Subcutaneous adipose tissue (tissue), 4 donors: ENCODE data around the gene CCNI2. TPM values are rescaled to one million over a fixed set of nuclear protein-coding genes. Genes with fewer than 3 reads are reported as not detected.

Source experiments
- total RNA-seq, 4 donors: library from RNA; depleted of rRNA; stranded (reverse); fragments of >200 nt; gene quantifications; one replicate each; pipeline ENCODE4 v1.1.0, GENCODE V29; 2016
- TF ChIP-seq, protein P1 (sequence below): fragments of 450-650 bp; IDR thresholded peaks from one replicate; pipeline ENCODE4 v1.5.1; 2016; ENCODE audit warnings: low read depth, mild to moderate bottlenecking, control low read depth, antibody characterized with exemption, moderate library complexity

The CCNI2 gene
- total RNA-seq, 4 donors from 2014 or later: not detected

DNA sequence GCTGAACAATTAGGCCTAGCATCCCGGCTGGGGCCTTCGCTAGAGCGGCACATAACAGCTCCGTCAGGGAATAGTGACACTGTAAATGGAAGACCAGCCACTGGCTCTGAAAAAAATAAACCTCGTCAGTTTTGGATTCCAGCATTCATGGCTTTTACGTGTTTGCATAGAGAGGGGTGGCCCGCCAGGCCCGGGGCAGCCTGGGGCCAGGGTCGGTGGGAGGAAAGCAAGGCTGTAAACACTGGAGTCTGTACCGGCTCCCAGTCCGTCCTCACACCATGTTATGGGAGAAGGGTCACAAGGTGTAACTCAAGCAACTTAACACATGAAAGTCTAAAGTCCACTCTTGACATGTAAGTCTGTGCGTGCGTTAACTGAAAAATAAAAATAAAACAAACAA is 11.2 kb downstream of the CCNI2 start:
- TF ChIP-seq, protein P1, sequence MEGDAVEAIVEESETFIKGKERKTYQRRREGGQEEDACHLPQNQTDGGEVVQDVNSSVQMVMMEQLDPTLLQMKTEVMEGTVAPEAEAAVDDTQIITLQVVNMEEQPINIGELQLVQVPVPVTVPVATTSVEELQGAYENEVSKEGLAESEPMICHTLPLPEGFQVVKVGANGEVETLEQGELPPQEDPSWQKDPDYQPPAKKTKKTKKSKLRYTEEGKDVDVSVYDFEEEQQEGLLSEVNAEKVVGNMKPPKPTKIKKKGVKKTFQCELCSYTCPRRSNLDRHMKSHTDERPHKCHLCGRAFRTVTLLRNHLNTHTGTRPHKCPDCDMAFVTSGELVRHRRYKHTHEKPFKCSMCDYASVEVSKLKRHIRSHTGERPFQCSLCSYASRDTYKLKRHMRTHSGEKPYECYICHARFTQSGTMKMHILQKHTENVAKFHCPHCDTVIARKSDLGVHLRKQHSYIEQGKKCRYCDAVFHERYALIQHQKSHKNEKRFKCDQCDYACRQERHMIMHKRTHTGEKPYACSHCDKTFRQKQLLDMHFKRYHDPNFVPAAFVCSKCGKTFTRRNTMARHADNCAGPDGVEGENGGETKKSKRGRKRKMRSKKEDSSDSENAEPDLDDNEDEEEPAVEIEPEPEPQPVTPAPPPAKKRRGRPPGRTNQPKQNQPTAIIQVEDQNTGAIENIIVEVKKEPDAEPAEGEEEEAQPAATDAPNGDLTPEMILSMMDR: no peak

DNA sequence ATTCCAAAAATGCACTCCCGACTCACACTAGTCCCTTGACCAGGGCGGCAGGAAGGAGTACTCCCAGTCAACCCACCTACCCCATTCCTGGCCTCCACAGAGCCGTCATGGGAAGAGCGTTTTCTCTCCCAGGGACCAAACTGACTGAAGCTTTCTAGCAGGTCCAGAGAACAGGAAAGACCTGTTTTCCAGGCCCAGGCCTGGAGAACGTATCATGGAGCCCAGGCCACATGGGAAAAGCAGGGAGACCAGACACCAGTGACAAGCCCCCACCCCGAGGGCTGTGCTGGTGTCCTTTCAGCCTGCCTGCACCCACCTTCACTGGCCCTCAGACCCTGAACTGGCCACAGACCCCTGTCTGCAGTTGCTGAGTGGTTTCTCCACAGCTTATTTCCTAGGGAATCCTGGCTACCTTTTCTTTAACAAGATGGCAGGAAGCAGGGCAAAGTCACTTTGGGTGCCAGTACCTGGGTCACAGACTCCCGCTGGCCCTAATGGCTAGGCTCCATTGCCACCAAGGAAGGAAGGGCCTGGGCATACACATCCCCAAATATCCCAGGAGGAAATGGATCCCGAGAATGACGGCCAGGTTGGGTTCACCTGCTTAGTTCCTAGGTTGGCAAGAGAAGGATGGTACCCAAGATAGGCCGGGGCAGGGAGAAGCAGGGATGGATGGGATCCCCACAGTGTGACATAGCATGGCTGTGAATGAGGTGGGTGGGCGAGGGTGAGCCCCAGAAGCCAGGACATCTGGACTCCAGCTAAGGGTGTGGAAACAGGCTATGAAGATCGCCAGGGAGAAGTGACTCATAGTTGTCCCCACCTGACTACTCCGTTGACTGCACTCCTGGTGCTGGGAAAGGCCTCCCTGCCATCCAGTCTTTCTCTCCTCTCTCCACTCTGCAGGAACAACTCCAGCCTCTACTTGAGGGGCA is 12.2 kb downstream of the CCNI2 start:
- TF ChIP-seq, protein P1: no peak

DNA sequence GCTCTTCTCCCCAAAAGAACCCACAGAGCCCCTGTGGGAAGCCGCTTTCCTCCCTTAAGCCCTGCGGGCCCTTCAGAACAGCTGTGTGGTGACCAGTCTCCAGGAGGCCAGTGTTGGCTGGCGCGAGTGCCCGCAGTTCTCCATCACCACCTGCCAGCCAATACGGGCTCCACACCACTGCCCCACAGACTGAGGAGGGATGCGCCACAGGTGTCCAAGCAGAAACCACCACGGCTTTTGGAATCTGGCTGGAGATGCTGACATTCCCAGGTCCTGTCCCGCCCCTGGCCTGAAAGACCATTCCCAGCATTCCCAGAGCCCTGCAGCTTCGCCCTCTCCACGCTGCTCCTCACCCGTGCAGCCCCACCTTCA is 12.8 kb downstream of the CCNI2 start:
- TF ChIP-seq, protein P1: no peak

GRCh38 chr5:132760601-132761317 is 13.5 kb downstream of the CCNI2 start:
- TF ChIP-seq, protein P1: no peak

GRCh38 chr5:132761321-132762240 is 14.4 kb downstream of the CCNI2 start:
- TF ChIP-seq, protein P1: no peak

DNA sequence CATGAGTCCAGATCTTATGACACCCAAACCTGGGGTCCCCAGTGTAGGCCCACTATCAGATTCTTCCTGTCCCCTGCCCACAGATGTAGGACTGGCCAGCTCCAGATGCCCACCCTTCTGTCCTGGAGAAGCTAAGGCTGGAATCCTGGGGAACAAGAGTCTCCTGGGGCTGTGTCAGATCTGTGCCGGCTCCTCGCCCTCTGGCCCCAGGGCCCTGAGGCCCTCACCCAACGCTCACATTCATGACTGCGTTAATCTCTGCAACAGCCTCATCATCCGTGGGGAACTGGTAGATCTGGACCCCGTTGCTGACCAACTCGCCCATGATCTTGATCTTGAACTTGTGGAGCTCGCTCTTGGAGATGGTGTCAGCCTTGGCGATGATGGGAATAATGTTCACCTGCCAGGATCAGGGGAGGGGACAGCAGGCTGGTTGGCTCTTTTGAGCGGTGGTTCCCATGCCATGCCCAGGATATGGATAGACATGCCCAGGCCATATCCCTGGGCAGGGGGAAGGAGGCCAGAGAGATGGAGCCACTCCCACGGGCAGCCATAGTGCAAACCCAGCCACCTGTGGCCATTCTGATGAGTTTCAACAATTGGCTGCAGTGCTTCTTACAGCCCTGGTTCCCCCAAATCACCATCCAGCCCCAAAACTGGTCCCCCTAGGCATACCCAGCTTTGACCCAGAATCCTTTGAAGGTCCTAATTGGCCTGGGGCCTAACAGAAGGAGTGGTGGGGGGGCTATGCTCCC is 15.2 kb downstream of the CCNI2 start:
- TF ChIP-seq, protein P1: no peak
